NCI-H2227 treated with DMSO at 0.1 percent for 48 hours (cell line): ENCODE data around the gene AQP11.
A peak's percentile ranks its signal among the peaks of the same experiment; 100 is the strongest.
"Not testable (repeated sequence)": the region's sequence is repeated elsewhere in the genome, so short reads cannot be mapped to it uniquely, and the experiment has no call there.

Source experiments
- DNase-seq: peaks from one replicate; lab custom pipeline; 2025; lab: John Stamatoyannopoulos, UW

The AQP11 gene

DNA sequence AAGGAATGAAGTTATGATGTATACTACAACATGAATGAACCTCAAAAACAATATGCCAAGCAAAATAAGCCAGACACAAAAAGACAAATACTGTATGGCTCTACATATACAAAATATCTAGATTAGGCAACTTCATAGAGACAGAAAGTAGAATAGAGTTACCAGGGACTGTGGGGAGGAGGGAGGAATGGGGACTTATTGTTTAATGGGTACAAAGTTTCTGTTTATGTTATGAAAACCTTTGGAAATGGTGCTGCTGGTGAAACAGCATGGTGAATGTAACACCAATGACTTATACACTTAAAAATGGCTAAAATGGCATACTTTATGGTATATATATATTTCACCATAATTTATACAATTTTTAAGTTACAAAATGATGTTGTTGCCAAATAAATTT, 4.1 kb downstream of the AQP11 start:
- no peak for DNase-seq

DNA sequence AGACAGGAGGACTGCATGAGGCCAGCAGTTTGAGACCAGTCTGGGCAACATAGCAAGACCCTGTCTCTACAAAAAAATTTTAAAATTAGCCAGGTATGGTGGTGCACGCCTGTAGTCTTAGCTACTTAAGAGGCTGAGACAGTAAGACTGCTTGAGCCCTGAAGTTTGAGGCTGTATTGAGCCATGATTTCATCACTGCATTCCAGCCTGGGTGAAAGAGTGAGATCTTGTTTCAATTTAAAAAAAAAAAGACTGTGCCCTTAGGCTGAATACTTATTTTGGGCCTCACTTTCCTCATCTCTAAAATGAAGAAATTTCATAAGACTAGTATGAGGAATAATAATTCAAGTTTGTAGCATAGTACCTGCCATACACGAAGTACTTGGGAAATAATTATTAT, 6.9 kb downstream of the AQP11 start:
- DNase-seq = no peak

DNA sequence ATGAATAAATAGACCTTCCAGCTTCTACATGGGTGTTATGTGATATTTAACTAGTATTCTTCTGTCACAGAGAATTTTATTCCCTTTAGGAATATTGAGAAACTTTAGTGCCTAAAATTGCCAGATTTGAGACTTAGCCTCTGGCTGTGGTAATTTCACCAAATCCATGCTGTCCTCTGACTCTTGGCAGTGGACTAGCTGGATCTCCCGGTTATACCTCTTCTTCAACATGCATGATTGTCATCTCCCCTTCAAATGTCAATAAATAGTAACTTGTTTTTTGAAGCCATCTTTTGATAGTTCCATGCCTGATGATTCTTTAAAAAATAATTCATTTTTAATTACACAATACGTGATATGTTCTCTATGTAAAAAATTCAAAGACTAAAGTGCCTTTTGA, 8.4 kb downstream of the AQP11 start:
- no peak for DNase-seq

DNA sequence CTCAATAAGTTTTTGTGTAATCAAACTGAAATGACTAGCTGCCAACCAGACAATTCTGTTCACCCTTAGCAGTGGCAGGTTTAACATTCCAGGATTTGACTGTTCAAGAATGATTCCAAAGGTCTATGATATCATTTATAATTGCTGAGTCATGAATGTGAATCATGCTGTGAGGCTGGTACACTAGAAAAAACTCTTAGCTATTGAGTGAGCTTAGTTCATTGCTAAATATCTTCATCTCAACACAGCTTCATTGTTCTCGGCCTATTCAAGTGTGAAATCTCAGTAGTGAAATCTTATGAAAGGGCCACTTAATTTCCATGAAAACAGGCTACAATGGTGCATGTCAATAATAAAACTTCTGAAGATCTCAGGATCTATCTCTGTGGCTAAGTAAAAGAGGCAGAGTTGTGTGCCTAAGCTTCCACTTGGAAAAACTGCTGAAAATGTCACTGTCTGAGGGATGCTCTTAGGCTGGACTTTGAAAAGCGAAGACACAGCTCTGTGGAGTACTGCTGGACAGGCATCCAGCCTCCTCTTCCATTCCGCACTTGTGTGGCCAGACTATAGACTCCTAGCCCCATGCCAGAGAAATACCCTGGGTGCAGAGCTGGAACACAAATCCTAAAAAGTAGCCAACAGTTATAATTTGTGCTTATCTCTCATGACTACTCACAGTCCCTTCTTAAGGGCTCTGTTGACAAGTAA, 12.8 kb downstream of the AQP11 start:
- DNase-seq = peak; percentile 8

DNA sequence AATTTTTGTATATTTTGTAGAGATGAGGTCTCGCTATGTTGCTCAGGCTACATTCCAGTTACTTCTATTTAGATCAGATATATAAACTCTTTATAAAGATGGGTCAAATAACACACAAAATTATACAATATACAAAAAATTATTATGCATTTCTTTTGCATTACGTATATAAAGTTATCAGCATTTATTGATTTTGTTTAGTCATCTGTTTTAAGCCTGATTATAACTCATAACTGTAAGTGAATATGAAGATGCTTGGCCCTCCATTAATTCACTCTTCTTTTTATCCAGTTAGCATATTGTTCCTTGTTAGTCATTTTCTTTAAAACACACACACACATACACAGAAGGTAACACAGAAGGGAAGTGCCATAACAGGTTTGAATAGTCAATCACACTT, 14.5 kb downstream of the AQP11 start:
- no peak for DNase-seq

DNA sequence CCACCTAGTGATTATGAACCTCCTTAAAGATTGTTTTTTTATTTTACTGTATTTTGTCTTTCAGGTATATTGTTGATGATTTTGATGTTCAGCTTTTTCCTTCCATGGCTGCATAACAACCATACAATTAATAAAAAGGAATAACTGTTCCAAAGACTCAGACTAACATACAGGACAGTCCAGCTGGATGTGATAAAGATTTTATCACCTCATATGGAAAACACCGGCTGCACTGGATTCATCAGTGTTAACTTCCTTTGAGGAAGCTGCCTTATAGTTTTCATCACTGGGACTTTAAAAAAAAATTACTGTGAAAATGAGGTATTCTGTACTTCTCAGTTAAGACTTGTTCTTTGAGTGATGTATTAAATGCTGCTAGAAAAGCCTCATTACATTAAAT, 19.5 kb downstream of the AQP11 start:
- DNase-seq = no peak

DNA sequence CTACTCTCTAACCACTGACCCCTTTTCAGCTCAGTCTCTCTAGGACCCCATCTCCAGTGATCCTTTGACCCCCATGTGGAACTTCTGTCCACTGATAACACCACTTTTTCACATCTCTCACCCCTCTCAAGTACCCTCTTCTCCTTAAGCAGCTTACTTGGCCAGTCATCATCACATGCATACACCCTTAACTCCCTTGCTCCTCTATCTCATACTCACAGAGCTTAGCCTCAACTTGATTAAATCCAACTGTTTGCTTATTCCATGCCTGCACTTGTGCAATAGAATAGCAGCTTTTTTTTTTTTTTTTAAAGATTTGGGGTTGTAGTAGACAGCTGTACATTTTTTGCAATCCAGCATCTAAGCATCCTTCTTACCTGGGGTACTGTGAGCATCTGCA, 22.2 kb downstream of the AQP11 start:
- DNase-seq = no peak

DNA sequence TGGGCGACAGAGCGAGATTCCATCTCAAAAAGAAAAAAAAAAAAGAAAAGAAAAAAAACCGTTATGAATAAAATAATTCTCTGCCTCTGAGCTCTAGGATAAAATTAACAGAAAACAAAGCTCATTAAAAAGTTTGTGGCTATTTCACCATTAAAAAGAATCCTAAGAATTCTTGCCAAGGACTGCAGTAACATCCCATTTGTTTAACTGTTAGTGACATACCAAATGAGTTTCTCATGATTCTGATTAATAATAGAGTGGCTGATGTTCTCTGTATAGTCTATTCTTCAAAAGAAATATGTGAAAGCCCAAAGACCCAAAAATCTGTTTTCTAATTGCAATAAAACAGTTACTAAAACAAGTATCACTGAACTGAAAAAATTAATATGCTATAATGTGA, 28.1 kb downstream of the AQP11 start:
- DNase-seq = no peak

DNA sequence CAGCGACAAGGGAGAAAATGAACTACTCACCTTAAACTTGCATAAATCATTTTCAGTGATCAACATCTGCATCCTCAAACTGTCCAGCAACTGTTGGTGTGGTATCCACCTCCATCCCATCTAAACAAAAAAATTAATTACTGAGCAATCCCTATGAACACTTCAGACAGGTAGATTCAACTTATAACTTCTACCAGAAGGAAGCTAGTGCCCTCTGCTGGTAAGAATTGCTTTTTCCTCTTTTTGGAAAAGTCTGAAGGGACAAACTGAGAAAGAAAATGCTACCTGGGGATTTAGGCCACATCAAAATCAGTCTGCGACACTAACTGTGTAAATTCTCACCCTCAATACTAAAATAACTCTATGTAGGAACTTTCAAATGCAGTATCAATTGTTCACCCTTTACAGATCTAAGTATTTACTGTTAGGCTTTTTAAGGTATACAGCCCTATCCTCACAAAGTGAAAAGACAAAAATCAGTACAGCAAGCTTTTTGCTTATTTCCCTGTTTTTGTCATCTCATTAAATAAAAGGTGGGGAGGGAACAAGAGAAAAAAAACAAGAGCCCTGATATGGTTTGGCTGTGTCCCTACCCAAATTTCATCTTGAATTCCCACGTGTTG, 29.9 kb downstream of the AQP11 start:
- DNase-seq = peak; percentile 32

DNA sequence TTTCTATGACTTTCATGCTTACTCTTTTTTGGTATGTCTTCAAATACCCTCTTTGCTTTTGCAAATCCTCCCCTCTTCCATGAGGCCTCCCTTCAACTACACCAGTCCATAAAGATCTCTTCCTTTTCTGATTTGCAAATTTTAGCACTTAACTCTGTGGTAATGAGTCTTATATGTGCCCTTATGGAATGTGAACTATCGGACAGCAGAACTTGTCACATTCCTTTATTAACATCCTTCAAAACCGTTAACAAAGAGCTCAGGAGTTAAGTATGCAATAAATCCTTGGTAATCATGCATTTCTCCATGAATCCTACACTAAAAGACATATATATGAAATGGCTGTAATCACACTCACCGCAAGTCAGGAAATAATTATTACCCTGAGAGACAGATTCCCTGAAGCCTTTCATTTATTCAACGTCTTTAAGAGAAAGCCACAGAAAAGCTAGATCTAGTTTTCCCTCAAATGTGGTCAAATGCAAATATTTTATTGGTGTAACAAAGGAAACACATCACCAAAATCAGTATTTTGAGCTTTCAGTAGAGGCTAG, 40.5 kb downstream of the AQP11 start:
- peak; percentile 74 for DNase-seq

DNA sequence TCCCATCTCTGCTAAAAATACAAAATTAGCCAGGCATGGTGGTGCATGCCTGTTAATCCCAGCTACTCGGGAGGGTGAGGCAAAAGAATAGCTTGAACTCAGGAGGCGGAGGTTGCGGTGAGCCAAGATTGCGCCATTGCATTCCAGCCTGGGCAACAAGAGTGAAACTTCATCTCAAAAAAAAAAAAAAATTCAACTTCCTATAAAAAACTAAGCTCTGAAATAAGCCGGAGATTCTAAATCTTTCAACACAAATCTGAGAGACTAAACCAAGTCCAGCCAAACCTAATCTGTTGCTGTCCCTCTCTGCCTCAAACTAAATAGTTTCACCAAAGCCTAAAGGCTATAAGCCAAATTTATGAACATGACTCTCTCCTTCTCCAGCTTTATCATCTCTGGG, 44.2 kb downstream of the AQP11 start:
- not testable (repeated sequence) for DNase-seq

DNA sequence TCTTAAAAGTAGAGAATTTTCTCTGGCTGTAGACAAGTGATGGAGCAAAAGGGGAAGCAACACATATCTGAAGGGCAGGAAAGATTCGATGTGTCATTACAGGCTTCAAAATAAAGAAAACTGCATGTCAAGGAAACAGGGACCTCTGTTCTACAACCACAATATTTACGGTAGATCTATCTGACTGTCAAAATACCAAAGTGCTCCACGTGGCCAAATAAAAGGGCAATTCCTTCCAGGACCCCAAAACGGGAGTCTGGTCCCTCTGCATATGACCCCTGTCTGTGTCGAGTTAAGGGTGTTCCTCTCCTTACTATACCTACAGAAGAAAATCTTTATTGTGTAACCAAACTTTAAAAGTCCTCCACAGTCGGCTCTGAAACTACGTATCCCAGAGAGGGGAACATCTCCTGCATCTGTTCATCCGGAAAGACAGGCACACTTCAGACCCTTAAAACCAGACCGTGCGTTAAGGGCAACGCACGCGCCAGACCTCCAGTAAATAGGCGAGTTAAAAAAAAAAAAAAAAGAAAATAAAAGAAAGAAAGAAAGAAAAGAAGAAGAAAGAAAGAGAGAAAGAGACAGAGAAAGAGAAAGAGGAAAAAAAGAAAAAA, 47.1 kb downstream of the AQP11 start:
- DNase-seq = no peak

DNA sequence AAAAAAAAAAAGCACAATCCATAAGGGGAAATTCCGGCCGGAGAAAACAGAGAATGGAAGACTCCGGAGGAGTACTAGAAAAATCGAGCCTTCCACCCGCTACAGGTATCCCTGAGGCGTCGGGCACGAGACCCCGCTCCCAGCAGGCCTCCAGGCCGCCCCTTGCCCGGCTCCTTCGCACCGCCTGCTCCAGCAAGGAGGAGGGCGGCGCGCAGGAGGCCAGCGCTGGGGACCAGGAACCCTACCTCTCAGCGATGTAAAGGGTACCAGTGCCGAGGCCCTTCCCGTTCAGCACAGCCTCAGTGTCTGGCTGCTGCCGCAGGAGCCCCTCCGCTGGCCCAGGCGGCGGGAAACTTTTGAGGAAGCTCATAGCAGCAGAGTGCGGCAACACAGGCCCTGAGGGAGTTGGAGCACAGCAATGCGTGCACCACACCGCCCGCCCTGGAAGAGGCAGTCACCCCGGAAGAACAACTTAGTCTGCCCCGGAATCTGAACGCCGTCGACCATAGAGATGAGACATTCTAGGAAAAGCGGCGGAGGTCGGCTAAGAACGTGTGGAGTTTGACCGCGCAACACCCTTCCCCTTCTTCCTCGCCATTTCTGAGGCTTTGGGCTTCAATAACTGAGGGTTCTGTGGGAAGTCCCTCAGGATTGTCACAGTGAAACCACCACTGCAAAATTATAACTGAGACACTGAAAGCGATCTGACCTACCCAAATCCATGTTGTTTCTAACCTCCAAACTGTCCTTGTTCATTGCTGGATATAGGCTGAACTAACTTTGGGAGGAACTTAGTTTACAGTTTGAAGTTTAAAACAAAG, 47.8 kb downstream of the AQP11 start, which contains the start of gene CLNS1A:
Gene CLNS1A, minus strand, starts transcription at position 450 of the 821 bp plus-strand sequence. Its CDS starts 80 bp downstream, at position 370.
- DNase-seq = peak; percentile 95

DNA sequence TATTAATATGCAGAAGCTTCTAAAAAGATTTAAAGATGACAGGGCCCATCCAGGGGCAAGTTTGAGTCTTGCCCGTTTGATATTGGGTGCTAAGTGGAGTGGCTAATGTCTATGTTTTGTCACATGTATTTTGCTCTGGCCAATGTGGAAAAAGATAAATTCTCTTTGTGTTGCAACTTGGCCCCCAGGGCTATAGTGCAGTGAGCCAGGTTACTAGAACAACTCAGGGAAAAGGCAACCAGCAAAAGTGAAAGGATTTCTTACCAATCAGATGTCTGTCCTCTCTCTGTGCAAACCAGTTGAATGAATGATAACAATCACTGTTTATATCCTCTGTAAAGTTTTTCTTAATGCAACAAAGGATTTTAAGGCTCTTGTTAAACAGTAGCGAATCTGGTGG, 52.5 kb downstream of the AQP11 start:
- no peak for DNase-seq

DNA sequence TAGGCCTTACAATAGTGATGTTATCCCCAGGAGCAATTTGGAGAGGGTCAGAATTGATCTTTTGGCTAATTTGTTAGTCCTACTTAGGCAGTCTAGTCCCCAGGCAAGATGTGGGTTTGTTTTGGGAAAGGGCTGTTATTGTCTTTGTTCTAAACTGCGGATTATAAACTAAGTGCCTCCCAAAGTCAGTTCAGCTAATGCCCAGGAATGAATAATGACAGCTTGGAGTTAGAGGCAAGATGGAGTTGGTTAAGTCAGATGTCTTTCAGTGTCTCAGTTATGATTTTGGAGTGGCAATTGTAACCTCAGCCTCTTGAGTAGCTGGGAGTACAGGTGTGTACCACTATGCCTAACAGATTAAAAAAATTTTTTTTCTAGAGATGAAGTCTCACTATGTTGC, 55.1 kb downstream of the AQP11 start:
- no peak for DNase-seq

DNA sequence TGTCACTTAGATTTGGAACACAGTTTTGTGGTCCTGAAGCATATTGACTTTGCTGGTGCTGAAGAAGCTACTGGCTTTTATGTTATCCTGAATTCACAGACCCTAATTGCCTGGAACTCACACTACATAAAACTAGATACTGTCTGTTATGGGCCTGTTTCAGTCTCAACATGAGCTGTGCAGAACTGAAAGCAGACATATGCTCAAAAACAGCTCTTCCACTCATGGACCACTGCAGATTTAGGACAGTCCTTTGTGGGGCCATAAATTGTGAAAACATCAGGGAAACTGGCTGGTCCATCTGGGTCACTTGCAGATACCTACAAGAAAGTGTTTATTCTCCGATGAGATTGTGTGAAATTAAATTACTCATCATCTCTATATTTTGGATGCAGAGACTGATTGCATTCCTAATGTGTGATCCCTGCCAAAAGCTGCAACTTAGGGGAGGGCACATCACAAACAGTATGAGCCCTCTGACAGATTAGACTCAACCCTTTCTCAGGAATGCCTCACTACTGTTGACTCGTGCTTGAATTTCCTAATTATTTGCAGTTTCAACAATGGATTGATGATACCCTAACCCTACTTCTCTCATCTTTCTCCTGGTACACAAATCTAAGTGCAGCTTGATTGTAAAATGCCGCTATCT, 58.0 kb downstream of the AQP11 start:
- DNase-seq = no peak

DNA sequence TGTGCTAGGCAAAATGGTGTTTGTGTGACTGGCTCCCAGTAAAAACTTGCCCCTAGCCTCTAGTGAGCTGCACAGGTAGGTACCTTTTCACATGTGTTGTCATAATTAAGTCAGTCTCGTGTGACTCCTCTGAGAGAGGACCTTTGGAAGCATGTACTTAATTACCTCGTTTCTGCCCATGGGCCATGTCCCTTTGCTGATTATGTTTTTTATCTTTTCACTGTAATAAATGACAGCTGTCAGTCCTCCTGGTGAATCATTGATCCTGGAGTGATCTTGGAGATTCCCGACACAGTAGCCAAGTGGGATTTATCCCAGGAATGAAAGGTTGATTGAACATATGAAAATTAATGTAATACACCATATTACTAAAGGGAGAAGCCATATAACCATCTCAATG, 60.4 kb downstream of the AQP11 start:
- no peak for DNase-seq

DNA sequence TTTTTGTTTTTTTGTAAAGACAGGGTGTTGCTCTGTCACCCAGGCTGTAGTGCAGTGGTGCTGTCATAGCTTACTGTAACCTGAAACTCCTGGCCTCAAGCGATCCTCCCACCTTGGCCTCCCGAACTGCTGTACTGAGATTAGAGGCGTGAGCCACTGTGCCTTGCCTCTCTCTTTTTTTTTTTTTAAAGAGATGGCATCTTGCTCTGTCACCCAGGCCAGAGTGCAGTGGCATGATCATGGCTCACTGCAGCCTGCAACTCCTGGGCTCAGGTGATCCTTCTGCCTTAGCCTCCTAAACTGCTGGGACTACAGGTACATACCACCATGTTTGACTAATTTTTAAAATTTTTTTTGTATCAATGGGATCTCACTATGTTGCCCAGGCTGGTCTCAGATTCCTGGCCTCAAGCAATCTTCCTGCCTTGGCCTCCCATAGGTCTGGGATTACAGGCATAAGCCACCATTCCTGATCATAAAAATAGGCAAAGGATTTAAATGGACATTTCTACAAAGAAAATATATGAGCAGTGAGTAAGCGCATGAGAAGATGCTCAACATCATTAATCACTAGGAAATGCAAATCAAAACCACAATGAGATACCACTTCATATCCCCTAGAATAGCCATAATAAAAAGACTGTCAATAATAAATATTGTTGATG, 65.1 kb downstream of the AQP11 start:
- no peak for DNase-seq

DNA sequence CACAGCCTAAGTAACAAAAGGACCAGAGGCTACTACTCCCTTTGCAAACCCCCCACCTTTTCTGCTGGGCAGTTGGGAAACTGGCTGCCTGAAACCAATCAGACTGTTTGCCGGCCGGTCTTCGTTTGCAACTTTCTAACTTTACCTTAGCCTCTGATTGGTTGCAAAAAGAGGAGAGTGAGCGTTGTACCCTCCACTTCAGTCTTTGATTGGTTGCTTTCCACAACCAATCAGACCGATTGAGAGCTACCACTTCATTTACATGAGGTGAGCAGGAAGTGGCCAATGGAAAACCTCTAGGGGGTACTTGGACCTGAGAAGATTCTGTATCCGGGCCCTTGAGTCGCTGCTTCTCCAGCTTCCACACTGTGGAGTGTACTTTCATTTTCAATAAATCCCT, 66.6 kb downstream of the AQP11 start:
- DNase-seq = no peak

DNA sequence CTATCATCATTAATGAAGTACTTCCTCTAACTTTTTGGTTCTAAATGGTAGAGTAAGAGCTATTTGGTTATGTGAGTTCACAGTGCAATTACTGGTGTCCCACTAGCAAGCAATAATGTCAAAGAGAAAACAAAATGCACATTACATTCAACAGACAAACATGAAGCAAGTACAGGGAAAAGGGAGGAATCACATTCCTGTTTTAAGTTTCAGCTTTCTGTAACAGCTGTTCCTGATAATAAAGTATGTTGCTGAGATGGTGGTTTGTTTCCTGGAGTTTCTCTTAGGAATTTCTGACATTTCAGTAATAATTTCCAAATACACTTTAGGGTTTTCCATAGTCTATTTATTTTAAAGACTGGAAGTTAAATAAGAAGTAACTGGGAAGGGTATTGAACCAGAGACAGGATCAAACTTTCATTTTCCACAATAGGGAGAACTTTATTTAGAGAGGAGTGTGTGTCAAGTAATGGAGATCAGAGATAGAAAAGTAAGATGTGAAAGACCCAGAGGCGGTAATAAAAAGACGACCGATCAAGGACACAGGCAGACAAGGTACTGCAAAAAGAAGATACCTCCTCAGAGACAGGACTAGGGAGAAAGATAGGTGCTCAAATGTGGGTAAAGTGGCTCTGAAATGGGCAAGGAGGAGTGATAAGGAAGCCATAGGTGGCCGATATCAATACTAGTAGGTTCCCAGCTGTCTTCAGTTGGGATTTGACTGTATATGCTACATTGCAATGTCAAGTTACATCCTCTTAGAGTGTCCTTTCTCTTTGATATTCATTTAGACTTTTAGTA, 68.7 kb downstream of the AQP11 start:
- DNase-seq = no peak
